Right lobe of liver (tissue), 6 donors: Measurements from ENCODE around the gene DCTD. TPM values are rescaled to one million over a fixed set of nuclear protein-coding genes. Genes with fewer than 3 reads are reported as not detected.

Experiments
- ATAC-seq, 4 donors: fragments of 200-7000 bp; cut with Tn5 transposase; one replicate each; pipeline ENCODE4 v1.9.1; 2020; ENCODE audit warnings: mild to moderate bottlenecking in 4 of 4, moderate library complexity in 4 of 4
- DNase-seq, 3 donors: peaks; one replicate each; pipeline ENCODE4 v3.0.0-alpha.2; 2020
- H3K27ac ChIP-seq, 3 donors: fragments of 200-600 bp; one replicate each; pipeline ENCODE4 v1.8.0; 2022
- H3K27me3 ChIP-seq, 2 donors: fragments of 200-600 bp; one replicate each; pipeline ENCODE4 v1.8.0; 2022
- H3K36me3 ChIP-seq, 4 donors: fragments of 200-600 bp; sonication (generic) in 1 of 4; one replicate each; pipeline versions ENCODE4 v1.5.1 to v1.8.0; 2017 to 2022; ENCODE audit warnings: control low read depth in 1 of 4
- H3K4me1 ChIP-seq, 4 donors: fragments of 200-600 bp; sonication (generic) in 1 of 4; one replicate each; pipeline versions ENCODE4 v1.5.1 to v1.8.0; 2017 to 2022; ENCODE audit warnings: control low read depth in 1 of 4
- H3K4me3 ChIP-seq, 3 donors: fragments of 200-600 bp; one replicate each; pipeline ENCODE4 v1.8.0; 2022
- H3K9me3 ChIP-seq, 4 donors: fragments of 200-600 bp; sonication (generic) in 1 of 4; one replicate each; pipeline versions ENCODE4 v1.5.1 to v1.8.0; 2017 to 2022; ENCODE audit warnings: control low read depth in 1 of 4
- CTCF ChIP-seq, 4 donors: fragments of 200-600 bp in 3 of 4; fragments of 450-650 bp in 1 of 4; IDR thresholded peaks; one replicate each; pipeline versions ENCODE4 v1.5.1 to v1.8.0; 2016 to 2022; ENCODE audit warnings: antibody characterized with exemption in 4 of 4, mild to moderate bottlenecking in 2 of 4
- POLR2A ChIP-seq: fragments of 450-650 bp; IDR thresholded peaks from one replicate; pipeline ENCODE4 v1.6.1; 2017; ENCODE audit warnings: antibody characterized with exemption, mild to moderate bottlenecking
- WGBS: methylation state at CpG from one replicate; pipeline ENCODE4 v1.1.6; 2018; ENCODE audit warnings: low coverage, low lambda C conversion rate; ENCODE audit not compliant: insufficient coverage; ENCODE audit errors: missing lambda C conversion rate; 5-methylcytosine and 5-hydroxymethylcytosine counted together
- intact Hi-C, 2 donors: fragments of 100-400 bp; cut with DNase I; formaldehyde crosslinking; loops; one replicate each; pipeline versions ENCODE4 v1.11.2 to v1.14.1; 2022
- total RNA-seq, 6 experiments: library from RNA; depleted of rRNA in 2 of 6; stranded (reverse); fragments of >200 nt in 2 of 6; fragmentation: NEBNext Ultra II Directional in 3 of 6; extraction: Animal tissue kit (Norgen Biotek cat#: 25700) in 3 of 6; gene quantifications; one replicate each; pipeline versions ENCODE4 v1.1.0 to v1.2.4, GENCODE V29; 2016 to 2023
- donor health status: DM: no; HTN: yes; CAD: no.
- donor health status: DM: no; HTN: no; CAD: no.
- donor health status: DM: no; HTN: no; CAD: no.
- donor health status: DM: no; HTN: yes; CAD: no.
- donor health status: DM: no; HTN: yes; CAD: no.

The DCTD gene
- total RNA-seq, 6 experiments from 2014 or later = 45.7 to 61.3 (median 51.2) TPM

GRCh38 chr4:182842759-182843390, 74.3 kb downstream of the DCTD start:
- Histone ChIP-seq H3K27ac (no peak overlapping the region), H3K27me3 (no peaks in the 10 kb centered on the region), H3K4me3 (no peak overlapping the region), H3K4me1 (no peaks in the 10 kb centered on the region), H3K36me3 (no peaks in the 10 kb centered on the region), H3K9me3 (no peaks in the 10 kb centered on the region)
- DNase-seq (no peak), ATAC-seq (no peak)
- WGBS = 48% methylated on average over 16 of the region's 17 CpGs
- intact Hi-C loops = no loop called here
- TF ChIP-seq CTCF (IDR thresholded peaks at IDR 0.05) (no peak), POLR2A (no peak)

GRCh38 chr4:182842104-182842600, 75.0 kb downstream of the DCTD start:
- TF ChIP-seq CTCF (IDR thresholded peaks at IDR 0.05) (no peak), POLR2A (no peak)
- H3K4me1 ChIP-seq = no peaks in the 10 kb centered on the region
- ATAC-seq (no peak), DNase-seq (no peak)
- H3K27ac ChIP-seq = no peak overlapping the region
- H3K4me3 ChIP-seq = no peak overlapping the region
- H3K27me3 ChIP-seq = no peaks in the 10 kb centered on the region
- intact Hi-C loops = no loop called here
- H3K9me3 ChIP-seq = no peaks in the 10 kb centered on the region
- 68% methylated on average over 9 of the region's 11 CpGs for WGBS
- no peaks in the 10 kb centered on the region for H3K36me3 ChIP-seq

- no peak overlapping the region for H3K27ac ChIP-seq
- H3K9me3 ChIP-seq = no peaks in the 10 kb centered on the region
- H3K27me3 ChIP-seq = no peaks in the 10 kb centered on the region
- 75% methylated on average over 5 of the region's 10 CpGs for WGBS
- ATAC-seq (no peak), DNase-seq (no peak)
- H3K4me3 ChIP-seq = no peak overlapping the region
- no peaks in the 10 kb centered on the region for H3K36me3 ChIP-seq
- intact Hi-C loops = no loop called here
- TF ChIP-seq POLR2A (no peak), CTCF (IDR thresholded peaks at IDR 0.05) (no peak)
- H3K4me1 ChIP-seq = no peaks in the 10 kb centered on the region
These were observed 77.1 kb downstream of the DCTD start for GRCh38 chr4:182840108-182840507.

Other genes with a start within 250 kb of the DCTD start
- gene WWC2, start 181.9 kb upstream of the DCTD start, total RNA-seq = 10 to 100 TPM; 19.5 to 48.9 (median 34.4) TPM